Activated gamma-delta T cell (primary cell): ENCODE measurements around the gene OTOG.

Experiments
- DNase-seq: peaks from one replicate; lab custom pipeline; 2025; lab: John Stamatoyannopoulos, UW

The OTOG gene

GRCh38 chr11:17541330-17541885, 5.7 kb upstream of the OTOG start:
- no peak for DNase-seq

- DNase-seq, result no peak
These were observed 4.8 kb upstream of the OTOG start for GRCh38 chr11:17542249-17542648.

- DNase-seq, result no peak
These were observed 4.0 kb upstream of the OTOG start for GRCh38 chr11:17543041-17543440.

- DNase-seq, result no peak
These were observed 3.4 kb upstream of the OTOG start for GRCh38 chr11:17543574-17544180.

- DNase-seq, result no peak
These were observed 2.9 kb upstream of the OTOG start, which contains the start of gene USH1C for GRCh38 chr11:17544181-17544622. USH1C (minus strand) TSS chr11:17544416; CDS start chr11:17544307, 109 bp downstream.

GRCh38 chr11:17546240-17546639, 819 bp upstream of the OTOG start:
- DNase-seq, result no peak

GRCh38 chr11:17547932-17548331, 873 bp downstream of the OTOG start:
- no peak for DNase-seq

GRCh38 chr11:17548444-17548843, 1.4 kb downstream of the OTOG start:
- no peak for DNase-seq

GRCh38 chr11:17550450-17551346, 3.6 kb downstream of the OTOG start:
- DNase-seq, result no peak

GRCh38 chr11:17551347-17552040, 4.4 kb downstream of the OTOG start:
- DNase-seq, result no peak

- no peak for DNase-seq
These were observed 4.9 kb downstream of the OTOG start for GRCh38 chr11:17552041-17552355.

- no peak for DNase-seq
These were observed 5.6 kb downstream of the OTOG start for GRCh38 chr11:17552392-17553248.

- DNase-seq, result no peak
These were observed 6.1 kb downstream of the OTOG start for GRCh38 chr11:17553249-17553546.

GRCh38 chr11:17554487-17554886, 7.4 kb downstream of the OTOG start:
- DNase-seq, result no peak

GRCh38 chr11:17556999-17557398, 9.9 kb downstream of the OTOG start:
- no peak for DNase-seq

- DNase-seq, result no peak
These were observed 11.1 kb downstream of the OTOG start for GRCh38 chr11:17558025-17558780.

- no peak for DNase-seq
These were observed 11.9 kb downstream of the OTOG start for GRCh38 chr11:17558916-17559315.

- DNase-seq, result no peak
These were observed 12.5 kb downstream of the OTOG start for GRCh38 chr11:17559341-17560087.

GRCh38 chr11:17560281-17561110, 13.4 kb downstream of the OTOG start:
- no peak for DNase-seq

- no peak for DNase-seq
These were observed 14.0 kb downstream of the OTOG start for GRCh38 chr11:17561111-17561415.
